Body of pancreas (tissue), 4 donors: ENCODE data around the gene RABL3. TPM values are rescaled to one million over a fixed set of nuclear protein-coding genes. Genes with fewer than 3 reads are reported as not detected.

Experiments
- ATAC-seq: fragments of 150-250 bp; one replicate; pipeline ENCODE4 v1.9.1; 2016
- DNase-seq, 4 donors: peaks; one replicate each; pipeline ENCODE4 v3.0.0-alpha.2; 2019
- H3K27ac ChIP-seq, 4 donors: fragments of 200-600 bp; sonication (generic); 1 replicate in 3 of 4; 2 replicates in 1 of 4; pipeline versions ENCODE4 v1.5.1 to v1.6.1; 2016 to 2019; ENCODE audit warnings: mild to moderate bottlenecking in 1 of 4, mixed read lengths in 1 of 4, moderate library complexity in 1 of 4
- H3K27me3 ChIP-seq, 2 donors: fragments of 200-600 bp; sonication (generic); one replicate each; pipeline ENCODE4 v1.6.0; 2016; ENCODE audit warnings: mild to moderate bottlenecking in 1 of 2
- H3K36me3 ChIP-seq, 2 donors: fragments of 200-600 bp; sonication (generic); replicated peaks in 1 of 2; 2 replicates each; pipeline ENCODE4 v1.5.1; 2016; ENCODE audit warnings: low read depth in 2 of 2; ENCODE audit not compliant: insufficient read depth in 1 of 2
- H3K4me1 ChIP-seq: fragments of 200-600 bp; sonication (generic); one replicate; pipeline ENCODE4 v1.6.0; 2016
- H3K4me3 ChIP-seq, 2 donors: fragments of 200-600 bp; sonication (generic); 1 replicate in 1 of 2; 2 replicates in 1 of 2; pipeline ENCODE4 v1.5.1; 2016 to 2019
- H3K9me3 ChIP-seq, 3 donors: fragments of 200-600 bp; sonication (generic); 1 replicate in 2 of 3; 2 replicates in 1 of 3; pipeline ENCODE4 v1.5.1; 2016
- CTCF ChIP-seq, 7 experiments: fragments of 450-650 bp in 4 of 7; fragments of 200-600 bp in 3 of 7; sonication (generic) in 3 of 7; IDR thresholded peaks; one replicate each; pipeline ENCODE4 v1.5.1; 2016 to 2019; ENCODE audit warnings: antibody characterized with exemption in 7 of 7
- POLR2A ChIP-seq, 3 donors: fragments of 450-650 bp; IDR thresholded peaks; one replicate each; pipeline ENCODE4 v1.6.1; 2016; ENCODE audit warnings: antibody characterized with exemption in 3 of 3, mild to moderate bottlenecking in 2 of 3
- WGBS, 2 donors: methylation state at CpG; one replicate each; pipeline ENCODE4 v1.1.5; 2017; 5-methylcytosine and 5-hydroxymethylcytosine counted together
- intact Hi-C: fragments of 100-400 bp; cut with DNase I; formaldehyde crosslinking; loops from one replicate; pipeline ENCODE4 v1.15.1; 2023
- total RNA-seq, 2 donors: library from RNA; depleted of rRNA; stranded (reverse); fragments of >200 nt; gene quantifications; one replicate each; pipeline ENCODE4 v1.1.0, GENCODE V29; 2016

RABL3 gene
- total RNA-seq, 2 donors from 2014 or later: 7.3 to 9.9 TPM

- 90 to 96% methylated on average over 1 of the region's 1 CpG for WGBS, 2 donors
- Histone ChIP-seq H3K27ac (no peak overlapping the region), H3K36me3 (peaks cover 0 to 3% of the 10 kb centered on the region in 2 donors), H3K9me3 (no peaks in the 10 kb centered on the region), H3K27me3 (no peaks in the 10 kb centered on the region), H3K4me1 (peaks cover 4% of the 10 kb centered on the region), H3K4me3 (no peak overlapping the region)
- no peak for DNase-seq
- TF ChIP-seq CTCF (IDR thresholded peaks at IDR 0.05): no peak
- no peak for TF ChIP-seq POLR2A (IDR thresholded peaks at IDR 0.05)
- intact Hi-C loops: loop anchor here (10.0 kb wide), 1 partner anchor 77 kb away; no protein-coding TSS in a partner anchor
- ATAC-seq: no peak
Observed at GRCh38 chr3:120752230-120752629, 9.9 kb upstream of the RABL3 start.

GRCh38 chr3:120749843-120750242 lies 7.5 kb upstream of the RABL3 start:
- H3K27me3 ChIP-seq: no peaks in the 10 kb centered on the region
- TF ChIP-seq POLR2A (IDR thresholded peaks at IDR 0.05) (no peak), CTCF (IDR thresholded peaks at IDR 0.05) (no peak)
- H3K36me3 ChIP-seq: peaks cover 0 to 3% of the 10 kb centered on the region in 2 donors
- H3K4me3 ChIP-seq: no peak overlapping the region
- no peak for DNase-seq
- H3K9me3 ChIP-seq: no peaks in the 10 kb centered on the region
- H3K27ac ChIP-seq: no peak overlapping the region
- intact Hi-C loops: loop anchor here (10.0 kb wide), 1 partner anchor 75 kb away; no protein-coding TSS in a partner anchor
- H3K4me1 ChIP-seq: peaks cover 10% of the 10 kb centered on the region
- 95% methylated on average over 1 of the region's 1 CpG for WGBS, 2 donors
- ATAC-seq: no peak

- DNase-seq (no peak), ATAC-seq (no peak)
- peaks cover 0 to 1% of the 10 kb centered on the region in 2 donors for H3K36me3 ChIP-seq
- H3K27ac ChIP-seq: no peak overlapping the region
- H3K4me1 ChIP-seq: peaks cover 26% of the 10 kb centered on the region
- H3K9me3 ChIP-seq: no peaks in the 10 kb centered on the region
- 71 to 77% methylated on average over 3 of the region's 3 CpGs for WGBS, 2 donors
- TF ChIP-seq CTCF (IDR thresholded peaks at IDR 0.05) (no peak), POLR2A (IDR thresholded peaks at IDR 0.05) (no peak)
- no peaks in the 10 kb centered on the region for H3K27me3 ChIP-seq
- H3K4me3 ChIP-seq: no peak overlapping the region
- intact Hi-C loops: no loop called here
Observed at GRCh38 chr3:120745466-120745865, 3.1 kb upstream of the RABL3 start.

GRCh38 chr3:120743556-120744195 lies 1.4 kb upstream of the RABL3 start:
- ATAC-seq (no peak), DNase-seq (peak in 2 of 4 donors; percentile 8 to 12)
- H3K27ac ChIP-seq: peak overlapping the region in 3 of 4 donors; percentile 74 to 98 (median 96)
- H3K27me3 ChIP-seq: no peaks in the 10 kb centered on the region
- WGBS, 2 donors: 43 to 45% methylated on average over 6 of the region's 6 CpGs
- H3K4me3 ChIP-seq: peak overlapping the region; percentile 64 to 91
- H3K9me3 ChIP-seq: no peaks in the 10 kb centered on the region
- no peaks in the 10 kb centered on the region for H3K36me3 ChIP-seq
- peaks cover 26% of the 10 kb centered on the region for H3K4me1 ChIP-seq
- TF ChIP-seq POLR2A (IDR thresholded peaks at IDR 0.05) (no peak), CTCF (IDR thresholded peaks at IDR 0.05) (no peak)
- intact Hi-C loops: no loop called here
